ACC112 (cell line): ENCODE results near the gene TMEM191B.
"Not testable (repeated sequence)": the region's sequence is repeated elsewhere in the genome, so short reads cannot be mapped to it uniquely, and the experiment has no call there.

Experiments
- H2AFZ ChIP-seq: fragments of 200-600 bp; sonication (generic); one replicate; pipeline ENCODE4 v1.6.0; 2017; ENCODE audit warnings: antibody characterized with exemption, low read length; ENCODE audit not compliant: unreplicated experiment
- H3K27ac ChIP-seq: fragments of 200-600 bp; sonication (generic); 2 replicates; pipeline ENCODE4 v1.5.1; 2014; ENCODE audit warnings: low read depth, mild to moderate bottlenecking, antibody characterized with exemption, low read length, moderate library complexity
- H3K27me3 ChIP-seq: fragments of 200-600 bp; sonication (generic); 2 replicates; pipeline ENCODE4 v1.6.1; 2014; ENCODE audit warnings: mild to moderate bottlenecking, antibody characterized with exemption, low read length, moderate library complexity, mixed read lengths; ENCODE audit not compliant: insufficient read depth
- H3K36me3 ChIP-seq: fragments of 200-600 bp; sonication (generic); 2 replicates; pipeline ENCODE4 v1.6.1; 2016; ENCODE audit warnings: mild to moderate bottlenecking, antibody characterized with exemption, low read length, moderate library complexity, mixed read lengths; ENCODE audit not compliant: insufficient read depth
- H3K4me1 ChIP-seq: fragments of 200-600 bp; sonication (generic); one replicate; pipeline ENCODE4 v1.6.1; 2016; ENCODE audit warnings: low read length, mixed read lengths; ENCODE audit not compliant: insufficient read depth, unreplicated experiment, control insufficient read depth
- H3K4me3 ChIP-seq: fragments of 200-600 bp; sonication (generic); 2 replicates; pipeline ENCODE4 v1.5.1; 2014; ENCODE audit warnings: mild to moderate bottlenecking, low read depth, low read length
- H3K79me2 ChIP-seq: fragments of 200-600 bp; sonication (generic); one replicate; pipeline ENCODE4 v1.6.0; 2016; ENCODE audit warnings: low read length; ENCODE audit not compliant: control insufficient read depth, unreplicated experiment, insufficient read depth

Gene TMEM191B

DNA sequence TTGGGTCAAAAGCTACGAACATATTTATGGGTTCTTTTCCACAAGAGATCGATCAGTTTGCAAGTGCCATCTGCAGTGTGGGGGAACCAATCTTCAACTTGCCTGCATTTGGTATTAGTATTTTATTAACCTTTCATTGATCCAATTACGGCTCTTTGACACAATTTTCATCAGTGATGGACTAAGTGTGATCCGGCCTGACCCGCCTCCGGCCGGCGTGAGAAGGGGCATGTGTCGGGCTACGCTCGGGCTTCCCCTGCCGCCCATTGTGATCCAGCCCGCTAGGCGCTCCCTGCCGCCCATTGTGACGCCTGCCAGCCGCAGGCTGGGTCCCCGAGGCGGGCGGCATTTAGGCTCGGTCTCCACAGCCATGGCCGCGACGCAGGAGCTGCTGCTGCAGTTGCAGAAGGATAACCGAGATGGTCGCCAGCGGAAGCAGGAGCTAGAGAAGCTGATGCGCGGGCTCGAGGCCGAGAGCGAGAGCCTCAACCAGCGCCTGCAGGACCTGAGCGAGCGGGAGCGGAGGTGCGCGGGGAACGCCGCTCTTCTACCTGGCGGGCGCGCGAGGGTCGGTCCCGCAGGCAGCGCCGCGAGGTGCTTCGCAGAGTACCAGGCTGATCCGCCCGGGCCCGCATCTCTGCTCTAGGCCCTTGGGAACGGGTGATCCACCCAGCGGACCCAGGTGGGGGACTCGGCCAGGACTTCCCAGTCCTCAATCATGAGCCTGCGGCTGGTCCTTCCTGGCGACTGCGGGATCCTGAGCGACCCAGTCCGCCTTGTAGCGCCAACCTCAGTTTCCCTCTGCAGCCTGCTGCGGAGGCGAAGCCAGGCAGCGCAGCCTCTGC, at the start of gene TMEM191B:
Gene TMEM191B (plus strand): TSS at position 51 of the 845 bp plus-strand sequence. CDS start 179 bp downstream, at position 230.
- H3K4me3 ChIP-seq, H3K27me3 ChIP-seq, H3K27ac ChIP-seq, H2AFZ ChIP-seq, H3K36me3 ChIP-seq, H3K4me1 ChIP-seq, H3K79me2 ChIP-seq: not testable (repeated sequence)

DNA sequence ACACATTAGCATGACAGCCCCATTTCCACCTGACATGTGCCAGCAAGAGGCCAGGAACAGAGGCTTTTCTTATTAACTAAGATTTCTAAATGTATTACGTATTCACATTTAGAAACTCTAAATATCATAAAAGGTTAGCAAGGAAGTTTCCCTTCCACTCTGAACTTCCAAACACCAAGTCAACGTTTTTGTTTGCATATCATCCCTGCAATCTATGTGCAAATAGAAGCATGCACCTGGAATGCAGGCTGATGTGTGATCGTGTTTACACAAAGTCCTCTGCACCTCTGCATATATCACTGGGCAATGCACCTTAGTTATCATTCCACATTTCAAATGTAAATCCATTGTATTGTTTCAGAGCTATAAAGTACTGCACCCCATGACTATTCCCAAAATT, 31.4 kb upstream of the TMEM191B start:
- not testable (repeated sequence) for H3K36me3 ChIP-seq, H2AFZ ChIP-seq, H3K27ac ChIP-seq, H3K4me3 ChIP-seq, H3K27me3 ChIP-seq, H3K4me1 ChIP-seq, H3K79me2 ChIP-seq

DNA sequence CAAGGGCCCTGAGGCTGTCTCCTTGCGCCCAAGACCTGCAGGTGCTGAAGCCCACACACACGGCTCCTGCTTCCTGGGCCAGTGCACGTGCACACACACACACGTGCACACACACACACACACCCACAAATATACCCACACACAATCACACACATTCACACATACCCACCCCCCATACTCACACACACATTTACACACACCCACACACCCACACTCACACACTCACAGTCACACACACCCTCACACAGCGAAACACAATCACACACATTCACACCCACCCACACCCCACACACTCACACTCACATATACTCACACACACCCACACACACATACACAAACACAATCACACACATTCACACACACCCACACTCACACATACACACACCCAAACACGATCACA, 16.3 kb upstream of the TMEM191B start:
- not testable (repeated sequence) for H3K27me3 ChIP-seq

GRCh38 chr22:18512378-18512777, 15.2 kb upstream of the TMEM191B start:
- not testable (repeated sequence) for H3K36me3 ChIP-seq, H3K4me1 ChIP-seq, H3K4me3 ChIP-seq, H3K79me2 ChIP-seq, H2AFZ ChIP-seq, H3K27me3 ChIP-seq, H3K27ac ChIP-seq

More for the DNA sequence above, 16.3 kb upstream of the TMEM191B start:
- not testable (repeated sequence) for H3K4me1 ChIP-seq, H3K27ac ChIP-seq, H2AFZ ChIP-seq, H3K79me2 ChIP-seq, H3K36me3 ChIP-seq, H3K4me3 ChIP-seq

- not testable (repeated sequence) for H2AFZ ChIP-seq, H3K4me1 ChIP-seq, H3K4me3 ChIP-seq, H3K36me3 ChIP-seq, H3K27ac ChIP-seq, H3K79me2 ChIP-seq, H3K27me3 ChIP-seq
These were observed 14.1 kb upstream of the TMEM191B start for GRCh38 chr22:18513454-18513853.

DNA sequence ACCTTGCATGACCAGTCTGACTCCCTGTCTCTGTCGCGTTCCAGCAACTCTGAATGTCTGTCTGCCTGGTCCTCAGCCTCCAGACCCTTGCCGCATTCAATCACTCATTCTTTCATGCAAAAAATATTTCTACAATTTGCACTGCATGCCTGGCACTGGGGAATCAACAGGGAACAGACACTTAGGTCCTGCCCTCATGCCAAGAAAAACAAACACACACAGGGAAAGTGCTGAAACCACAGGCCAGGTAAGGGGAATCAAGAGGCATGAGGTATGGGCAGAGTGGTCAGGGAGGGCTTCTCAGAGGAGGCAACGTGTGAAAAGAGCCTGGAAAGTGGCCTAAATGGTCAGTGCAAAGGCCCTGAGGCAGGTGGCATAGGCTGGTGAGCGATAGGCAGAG, 9.5 kb upstream of the TMEM191B start, which contains the start of gene GGTLC3:
Gene GGTLC3 (minus strand): TSS at position 101 of the 400 bp plus-strand sequence. CDS start 264 bp downstream, outside the sequence.
- not testable (repeated sequence) for H3K27ac ChIP-seq, H2AFZ ChIP-seq, H3K4me3 ChIP-seq, H3K4me1 ChIP-seq, H3K27me3 ChIP-seq, H3K79me2 ChIP-seq, H3K36me3 ChIP-seq

DNA sequence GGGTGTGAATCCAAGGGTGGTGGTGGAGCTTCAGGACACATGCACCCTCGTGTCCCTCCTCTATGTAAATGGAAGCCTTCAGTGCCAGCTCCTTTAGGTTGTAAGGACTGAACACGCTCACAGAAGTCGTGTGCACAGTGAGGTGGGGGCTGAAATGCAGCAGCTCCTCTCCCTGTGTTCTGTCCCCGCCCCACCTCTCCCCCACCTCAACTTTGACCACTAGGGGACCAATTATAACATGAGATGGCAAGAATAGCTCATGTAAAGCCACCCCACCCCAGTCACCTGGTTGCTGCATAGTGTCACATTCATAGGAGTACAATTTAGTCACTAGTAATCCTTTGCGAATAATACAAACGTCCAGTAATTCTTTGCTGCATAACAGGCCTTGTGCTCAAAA, 4.8 kb upstream of the TMEM191B start:
- not testable (repeated sequence) for H3K79me2 ChIP-seq, H3K4me3 ChIP-seq, H3K4me1 ChIP-seq, H3K27ac ChIP-seq, H2AFZ ChIP-seq, H3K36me3 ChIP-seq, H3K27me3 ChIP-seq

DNA sequence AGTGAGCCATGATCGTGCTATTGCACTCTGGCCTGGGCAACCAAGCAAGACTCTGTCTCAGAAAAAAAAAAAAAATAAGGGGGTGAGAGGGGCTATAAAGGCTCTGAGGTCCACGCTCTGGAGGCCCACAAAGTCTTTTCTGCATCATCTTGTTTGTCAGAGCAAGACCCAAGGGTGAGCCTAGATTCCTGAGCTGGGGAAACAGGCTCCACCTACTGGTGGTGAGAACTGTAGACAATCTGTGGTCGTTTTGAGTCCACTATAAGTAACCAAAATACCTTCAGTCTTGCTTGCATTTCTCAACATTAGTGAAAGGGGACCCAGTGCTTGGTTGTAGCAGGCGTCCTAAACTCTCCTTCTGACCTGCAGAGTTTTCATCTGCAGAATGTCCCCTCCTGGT, 4.3 kb upstream of the TMEM191B start:
- H3K27ac ChIP-seq, H3K36me3 ChIP-seq, H3K4me1 ChIP-seq, H3K27me3 ChIP-seq, H3K4me3 ChIP-seq, H3K79me2 ChIP-seq, H2AFZ ChIP-seq: not testable (repeated sequence)

GRCh38 chr22:18528597-18529415, 1.2 kb downstream of the TMEM191B start:
- H3K27ac ChIP-seq, H3K27me3 ChIP-seq, H3K4me1 ChIP-seq, H2AFZ ChIP-seq, H3K4me3 ChIP-seq, H3K36me3 ChIP-seq, H3K79me2 ChIP-seq: not testable (repeated sequence)

DNA sequence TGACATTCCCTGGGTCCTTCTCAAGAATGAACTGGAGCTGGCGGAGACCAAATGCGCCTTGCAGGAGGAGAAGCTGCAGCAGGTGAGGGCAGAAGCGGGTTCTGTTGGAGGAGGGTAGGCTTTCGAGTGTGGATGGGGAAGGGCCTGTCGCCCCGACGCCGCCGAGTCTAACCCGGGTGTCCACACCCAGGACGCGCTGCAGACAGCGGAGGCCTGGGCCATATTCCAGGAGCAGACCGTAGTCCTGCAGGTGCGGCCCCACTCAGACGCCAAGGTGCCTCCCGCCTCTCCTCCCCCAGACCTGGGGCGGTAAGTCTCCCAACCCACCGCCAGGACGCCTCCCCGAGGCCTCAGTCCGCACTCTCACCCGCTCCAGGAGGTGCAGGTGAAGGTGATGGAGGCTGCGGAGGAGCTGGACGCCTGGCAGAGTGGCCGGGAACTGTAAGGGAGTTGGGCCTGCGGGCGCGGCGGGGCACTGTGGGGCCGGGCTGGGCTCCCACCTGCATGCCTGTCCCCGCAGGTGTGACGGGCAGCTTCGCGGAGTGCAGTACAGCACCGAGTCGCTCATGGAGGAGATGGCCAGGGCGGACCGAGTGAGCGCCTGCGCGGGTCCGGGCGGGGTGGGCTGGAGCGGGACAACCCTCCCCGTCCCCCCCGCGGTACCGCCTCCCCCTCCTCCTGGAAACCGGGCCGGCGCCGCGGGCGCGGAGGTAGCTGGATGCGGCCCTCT, 2.0 kb downstream of the TMEM191B start:
- not testable (repeated sequence) for H3K27ac ChIP-seq, H3K36me3 ChIP-seq

More for the DNA sequence above, 2.0 kb downstream of the TMEM191B start:
- H3K79me2 ChIP-seq, H3K4me1 ChIP-seq, H2AFZ ChIP-seq, H3K27me3 ChIP-seq, H3K4me3 ChIP-seq: not testable (repeated sequence)
